HUES64 (cell line): ENCODE data around the gene RHBDF1.

ENCODE experiments used
- H3K27ac ChIP-seq: 2 replicates; pipeline ENCODE4 v1.7.0; 2013; ENCODE audit warnings: low read depth, low read length, inconsistent platforms
- H3K27me3 ChIP-seq: 2 replicates; pipeline ENCODE4 v1.6.1; 2013; ENCODE audit warnings: mild to moderate bottlenecking, low read length; ENCODE audit not compliant: insufficient read depth
- H3K36me3 ChIP-seq: 2 replicates; pipeline ENCODE4 v1.6.1; 2013; ENCODE audit warnings: mild to moderate bottlenecking, low read length; ENCODE audit not compliant: insufficient read depth
- H3K4me1 ChIP-seq: 2 replicates; pipeline ENCODE4 v1.6.1; 2013; ENCODE audit warnings: mild to moderate bottlenecking, low read length, moderate library complexity; ENCODE audit not compliant: insufficient read depth
- H3K4me3 ChIP-seq: 2 replicates; pipeline ENCODE4 v1.5.1; 2013; ENCODE audit warnings: mild to moderate bottlenecking, low read length, moderate library complexity
- H3K9ac ChIP-seq: 2 replicates; pipeline ENCODE4 v1.6.1; 2013; ENCODE audit warnings: mild to moderate bottlenecking, low read depth, low read length
- H3K9me3 ChIP-seq: 2 replicates; pipeline ENCODE4 v1.6.1; 2013; ENCODE audit warnings: low read depth, low read length; ENCODE audit not compliant: insufficient read depth
- WGBS: fragments of 150-250, 120-280 bp; methylation state at CpG from one replicate; pipeline ENCODE4 v1.1.7; 2013; ENCODE audit warnings: missing lambda C conversion rate; 5-methylcytosine and 5-hydroxymethylcytosine counted together

The RHBDF1 gene

DNA sequence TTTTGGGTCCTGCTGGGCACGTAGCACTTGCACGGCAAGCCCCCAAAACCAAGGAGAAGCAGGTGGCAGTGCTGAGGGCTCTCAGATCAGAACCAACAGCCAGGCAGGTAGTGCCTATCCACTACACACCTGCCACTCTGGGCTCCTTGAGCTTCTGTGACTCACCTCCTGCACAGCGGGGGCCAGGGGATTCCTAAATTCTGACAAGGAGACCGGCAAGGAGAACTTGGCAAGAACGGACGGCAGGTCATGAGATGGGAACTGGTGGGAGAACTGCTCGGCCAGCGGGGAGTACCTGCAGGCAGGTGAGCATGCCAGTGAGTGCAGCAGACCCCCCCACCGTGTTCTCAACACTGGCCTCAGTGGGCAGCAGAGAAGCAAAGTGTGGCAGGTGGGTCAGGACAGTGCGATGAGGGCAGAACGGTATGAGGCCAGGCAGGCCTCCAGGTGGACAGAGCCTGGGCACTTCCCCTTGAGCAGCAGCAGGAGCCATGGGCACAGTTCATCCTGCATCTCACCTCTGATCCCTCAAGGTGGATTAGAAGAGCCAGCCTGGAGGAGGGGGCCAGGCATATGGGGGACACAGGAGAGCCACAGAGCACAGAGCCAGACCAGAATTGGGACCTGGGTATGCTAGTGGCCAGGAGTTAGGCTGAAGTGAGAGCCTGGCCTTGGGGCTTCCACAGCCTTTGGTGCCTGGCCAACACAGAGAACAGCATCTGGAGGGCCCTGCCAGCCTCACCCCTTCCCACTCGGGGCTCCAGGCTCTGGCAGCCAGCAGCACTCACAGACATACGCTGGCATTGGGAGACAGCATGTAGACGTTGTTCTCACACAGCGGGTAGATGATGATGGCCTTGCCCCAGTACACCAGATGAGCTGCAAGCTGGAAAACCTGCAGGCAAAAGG lies 20.3 kb upstream of the RHBDF1 start:
- Histone ChIP-seq H3K27me3 (no peaks in the 10 kb centered on the region), H3K36me3 (peaks cover 20% of the 10 kb centered on the region)
- whole genome bisulfite sequencing, result 94% methylated on average over 15 of the region's 15 CpGs

DNA sequence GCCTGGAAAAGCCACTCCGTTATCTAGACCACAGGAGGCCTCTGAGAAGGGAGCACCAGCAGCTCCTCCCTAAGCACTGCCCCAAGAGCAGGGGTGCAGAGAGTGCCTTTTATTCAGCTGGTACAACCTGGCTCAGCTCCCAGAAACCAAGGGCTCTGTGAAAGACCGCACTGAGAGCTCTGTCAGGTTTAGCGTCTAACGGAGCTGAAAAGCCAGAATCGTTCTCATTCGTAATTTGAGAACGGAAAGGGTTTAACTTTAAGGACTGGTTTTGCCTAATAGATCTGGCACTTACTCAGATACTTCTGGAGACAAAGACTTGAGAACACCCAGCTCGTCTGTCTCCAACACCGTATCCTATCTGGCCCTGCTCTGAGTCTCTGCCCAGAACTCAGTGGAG lies 19.1 kb upstream of the RHBDF1 start:
- Histone ChIP-seq H3K27me3 (no peaks in the 10 kb centered on the region), H3K9me3 (no peaks in the 10 kb centered on the region), H3K4me3 (no peak overlapping the region), H3K27ac (no peak overlapping the region), H3K9ac (no peak overlapping the region), H3K36me3 (peaks cover 28% of the 10 kb centered on the region), H3K4me1 (no peaks in the 10 kb centered on the region)
- 95% methylated on average over 9 of the region's 9 CpGs for WGBS

More for the DNA sequence above, 20.3 kb upstream of the RHBDF1 start:
- no peak overlapping the region for H3K4me3 ChIP-seq
- H3K27ac ChIP-seq, result no peak overlapping the region
- H3K4me1 ChIP-seq, result no peaks in the 10 kb centered on the region
- no peaks in the 10 kb centered on the region for H3K9me3 ChIP-seq
- H3K9ac ChIP-seq, result no peak overlapping the region

DNA sequence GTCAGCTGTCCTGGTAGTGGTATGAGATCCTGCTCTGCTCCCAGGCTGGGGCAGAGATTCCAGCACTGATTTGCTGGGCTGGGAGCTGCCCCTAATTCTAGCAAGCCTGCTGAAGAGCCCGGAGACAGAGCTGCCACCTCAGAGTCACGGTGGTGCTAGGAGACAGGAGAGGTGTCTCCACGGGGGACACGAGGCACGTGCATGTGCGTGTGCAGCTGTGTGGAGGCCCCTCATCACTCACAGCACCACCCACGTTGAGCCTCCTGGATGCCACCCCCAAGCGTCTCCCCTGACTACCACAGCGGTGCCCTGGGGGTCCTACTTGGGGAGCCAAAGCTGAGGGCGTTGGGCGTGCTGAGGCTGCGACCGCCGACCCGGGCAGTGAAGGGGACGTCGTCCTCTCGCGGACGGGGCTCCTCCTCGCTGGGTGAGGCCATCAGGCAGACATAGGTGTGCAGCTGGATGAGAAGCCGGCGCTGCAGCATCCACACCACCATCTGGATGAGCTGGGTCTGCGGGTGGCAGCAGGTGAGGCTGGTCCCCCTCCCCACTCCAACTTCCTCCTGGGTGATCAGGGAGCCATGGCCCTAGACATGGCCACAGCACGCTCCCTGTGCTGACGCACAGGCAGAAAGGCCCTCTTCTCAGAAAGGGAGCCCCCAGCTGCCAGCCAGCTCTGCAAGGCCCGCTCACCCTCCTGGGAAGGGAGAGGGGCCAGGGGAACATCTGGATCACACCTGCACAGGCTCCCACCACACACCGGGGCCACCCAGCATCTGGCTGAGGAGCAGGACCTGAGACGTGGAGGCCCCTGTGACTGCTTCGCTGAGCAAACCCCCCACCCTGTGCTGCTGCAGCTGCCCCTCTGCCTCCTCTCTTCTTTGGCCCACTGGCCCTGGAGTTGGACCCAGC lies 17.2 kb upstream of the RHBDF1 start:
- Histone ChIP-seq H3K27ac (no peak overlapping the region), H3K9ac (no peak overlapping the region), H3K4me3 (no peak overlapping the region), H3K9me3 (no peaks in the 10 kb centered on the region), H3K36me3 (peaks cover 45% of the 10 kb centered on the region), H3K4me1 (no peaks in the 10 kb centered on the region), H3K27me3 (no peaks in the 10 kb centered on the region)
- 97% methylated on average over 30 of the region's 30 CpGs for WGBS

DNA sequence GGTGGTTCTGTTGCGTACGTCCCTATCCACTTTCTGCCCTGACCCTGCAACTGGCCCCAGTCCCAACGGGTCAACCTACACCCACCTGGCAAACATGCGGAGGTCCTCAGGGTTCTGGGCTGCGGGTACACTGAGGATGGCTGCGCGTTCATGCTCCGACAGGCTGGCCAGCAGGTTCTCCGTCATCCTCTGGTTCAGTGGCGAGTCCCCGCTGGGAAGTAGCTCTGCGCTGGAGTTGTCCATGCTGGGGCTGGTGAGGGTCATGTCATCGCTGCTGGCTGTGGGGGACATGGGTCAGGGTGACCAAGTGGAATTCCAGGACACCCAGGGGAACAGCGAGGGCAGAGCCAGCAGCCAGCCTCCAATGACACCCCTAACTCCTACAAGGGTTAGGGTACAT lies 16.2 kb upstream of the RHBDF1 start:
- WGBS, result 97% methylated on average over 14 of the region's 14 CpGs
- Histone ChIP-seq H3K27me3 (no peaks in the 10 kb centered on the region), H3K4me1 (no peaks in the 10 kb centered on the region), H3K27ac (no peak overlapping the region), H3K4me3 (no peak overlapping the region), H3K36me3 (peaks cover 50% of the 10 kb centered on the region), H3K9me3 (no peaks in the 10 kb centered on the region), H3K9ac (no peak overlapping the region)

DNA sequence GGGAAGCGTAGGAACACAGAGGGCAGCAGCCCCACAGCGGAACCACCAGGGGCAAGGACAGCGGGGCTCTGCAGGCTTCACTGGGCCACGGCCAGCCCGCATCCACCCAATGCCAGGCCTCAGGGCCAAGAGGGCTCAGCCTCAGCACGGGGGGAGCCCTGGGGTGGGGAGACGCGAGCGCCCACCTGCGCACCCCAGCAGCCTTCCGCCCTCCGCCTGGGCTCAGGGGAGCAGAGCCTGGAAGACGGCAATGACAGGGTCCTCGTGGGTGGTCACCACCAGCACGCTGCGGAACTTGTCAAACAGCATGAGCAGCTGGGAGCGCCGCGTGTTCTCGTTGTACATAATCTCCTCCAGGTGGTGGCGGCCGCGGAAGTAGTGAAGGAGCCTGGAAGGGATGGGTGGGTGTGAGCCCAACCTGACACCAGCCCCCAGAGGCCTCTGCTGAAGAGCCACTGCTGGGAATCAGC lies 14.1 kb upstream of the RHBDF1 start:
- H3K4me1 ChIP-seq, result no peaks in the 10 kb centered on the region
- H3K4me3 ChIP-seq, result no peak overlapping the region
- H3K36me3 ChIP-seq, result peaks cover 51% of the 10 kb centered on the region

DNA sequence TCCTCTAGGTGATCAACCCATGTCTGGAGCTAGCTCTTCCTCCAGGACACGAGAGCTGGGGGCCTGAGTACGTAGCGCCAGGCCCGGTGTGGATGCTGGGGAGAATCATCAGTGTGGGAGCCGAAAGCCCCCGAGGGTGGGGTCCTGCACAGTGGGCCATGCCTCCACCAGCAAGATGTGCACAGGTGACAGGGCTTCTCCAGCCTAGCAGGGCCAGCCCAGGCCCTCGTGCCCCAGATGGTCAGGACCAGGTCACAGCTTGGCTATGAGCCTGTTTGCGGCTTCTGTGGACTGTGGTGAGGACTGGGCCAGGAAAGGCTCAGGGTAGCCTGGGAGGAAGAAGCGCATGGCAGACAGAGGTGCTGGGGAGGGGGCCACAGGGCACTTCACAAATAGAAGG lies 13.4 kb upstream of the RHBDF1 start:
- H3K36me3 ChIP-seq, result peaks cover 52% of the 10 kb centered on the region
- no peak overlapping the region for H3K9ac ChIP-seq
- H3K9me3 ChIP-seq, result no peaks in the 10 kb centered on the region
- H3K4me1 ChIP-seq, result no peaks in the 10 kb centered on the region
- H3K27ac ChIP-seq, result no peak overlapping the region
- no peak overlapping the region for H3K4me3 ChIP-seq
- no peaks in the 10 kb centered on the region for H3K27me3 ChIP-seq
- 92% methylated on average over 9 of the region's 9 CpGs for WGBS

More for the DNA sequence above, 14.1 kb upstream of the RHBDF1 start:
- Histone ChIP-seq H3K9ac (no peak overlapping the region), H3K27me3 (no peaks in the 10 kb centered on the region), H3K27ac (no peak overlapping the region), H3K9me3 (no peaks in the 10 kb centered on the region)
- WGBS, result 95% methylated on average over 23 of the region's 23 CpGs

DNA sequence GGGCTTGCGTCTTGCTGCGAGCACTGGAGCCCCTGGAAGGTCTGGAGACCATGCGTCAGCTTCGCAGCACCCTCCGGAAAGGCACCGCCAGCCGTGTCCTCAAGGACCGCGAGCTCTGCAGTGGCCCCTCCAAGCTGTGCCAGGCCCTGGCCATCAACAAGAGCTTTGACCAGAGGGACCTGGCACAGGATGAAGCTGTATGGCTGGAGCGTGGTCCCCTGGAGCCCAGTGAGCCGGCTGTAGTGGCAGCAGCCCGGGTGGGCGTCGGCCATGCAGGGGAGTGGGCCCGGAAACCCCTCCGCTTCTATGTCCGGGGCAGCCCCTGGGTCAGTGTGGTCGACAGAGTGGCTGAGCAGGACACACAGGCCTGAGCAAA lies 13.0 kb upstream of the RHBDF1 start:
- Histone ChIP-seq H3K4me3 (no peak overlapping the region), H3K27me3 (no peaks in the 10 kb centered on the region), H3K4me1 (no peaks in the 10 kb centered on the region), H3K27ac (no peak overlapping the region), H3K9me3 (no peaks in the 10 kb centered on the region), H3K9ac (no peak overlapping the region), H3K36me3 (peaks cover 54% of the 10 kb centered on the region)
- 95% methylated on average over 18 of the region's 18 CpGs for WGBS

DNA sequence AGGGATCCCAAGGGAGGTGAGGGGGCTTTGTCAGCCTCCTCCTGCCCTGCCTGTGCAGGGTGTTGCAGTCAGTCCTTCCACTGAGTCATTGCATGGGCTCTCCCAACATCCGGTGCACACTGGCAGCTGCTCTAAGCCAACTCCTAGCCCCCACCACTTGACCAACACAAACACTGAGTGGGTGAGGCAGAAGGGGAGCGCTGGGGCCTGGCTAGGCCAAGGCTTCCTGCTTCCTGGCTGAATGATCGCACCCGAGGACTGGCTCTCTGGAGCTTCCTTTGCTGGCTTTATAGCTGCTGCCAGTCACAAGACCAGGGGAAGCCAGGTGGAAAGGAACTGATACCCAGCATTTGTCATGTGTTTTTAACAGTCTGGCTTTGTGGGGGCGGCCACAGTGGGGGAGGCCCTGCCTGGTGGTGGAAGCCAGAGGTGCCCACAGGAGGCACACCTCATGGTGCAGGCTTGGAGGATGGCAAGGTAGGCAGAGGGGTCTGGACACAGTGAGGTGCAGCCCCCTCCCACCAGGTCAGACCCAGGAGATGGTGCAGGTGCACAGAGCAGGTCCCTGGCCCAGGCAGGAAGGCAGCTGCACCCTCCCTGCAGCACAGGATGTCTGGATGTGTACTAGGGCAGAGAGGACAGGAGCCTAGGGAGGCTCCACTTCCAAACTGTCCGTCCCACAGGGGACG lies 12.4 kb upstream of the RHBDF1 start:
- H3K27me3 ChIP-seq, result no peaks in the 10 kb centered on the region
- H3K4me3 ChIP-seq, result no peak overlapping the region
- H3K36me3 ChIP-seq, result peaks cover 55% of the 10 kb centered on the region
- no peaks in the 10 kb centered on the region for H3K9me3 ChIP-seq
- WGBS, result 95% methylated on average over 7 of the region's 7 CpGs
- H3K9ac ChIP-seq, result no peak overlapping the region
- no peaks in the 10 kb centered on the region for H3K4me1 ChIP-seq
- no peak overlapping the region for H3K27ac ChIP-seq

DNA sequence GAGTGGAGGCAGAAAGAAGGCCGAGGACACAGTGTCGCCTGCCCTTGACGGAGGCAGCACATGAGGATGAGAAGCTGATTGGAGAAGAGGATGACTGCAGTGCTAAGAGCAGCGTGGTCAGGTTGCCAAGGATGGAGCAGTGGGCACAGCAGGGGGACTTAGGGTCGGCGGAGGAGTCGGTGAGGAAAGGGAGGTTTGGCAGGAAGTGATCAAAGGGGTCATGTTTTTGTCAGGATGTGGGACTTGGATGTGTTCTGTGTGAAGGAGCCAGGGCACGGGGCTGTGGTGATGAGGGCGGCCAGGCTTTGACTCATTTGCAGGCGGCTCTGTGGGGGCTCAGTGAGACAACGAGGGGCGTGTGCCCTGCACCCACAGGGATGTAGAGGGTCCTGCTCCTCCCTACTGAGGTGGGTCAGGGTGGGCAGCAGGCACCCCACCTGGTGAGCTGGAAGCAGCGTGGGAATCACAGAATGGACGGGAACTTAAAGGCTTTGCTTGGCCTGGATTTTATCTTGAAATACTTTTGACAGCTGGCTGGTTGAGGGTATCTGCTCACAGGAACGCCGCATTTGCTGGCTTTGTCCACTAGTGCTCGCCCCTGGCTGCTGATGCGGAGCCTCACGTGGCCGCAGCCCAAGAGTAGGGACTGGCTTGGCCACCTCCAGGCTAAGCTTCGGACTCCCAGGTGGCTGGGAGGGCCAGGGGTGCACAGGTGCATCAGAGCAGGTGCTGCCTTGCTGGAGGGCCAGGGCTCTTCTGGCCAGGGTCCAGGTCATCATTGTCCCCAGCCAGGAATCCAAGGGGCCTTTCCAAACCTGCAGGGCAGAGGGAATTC lies 11.6 kb upstream of the RHBDF1 start:
- Histone ChIP-seq H3K27me3 (no peaks in the 10 kb centered on the region), H3K36me3 (peaks cover 56% of the 10 kb centered on the region), H3K4me3 (no peak overlapping the region), H3K4me1 (peaks cover 3% of the 10 kb centered on the region; the same call in 1 of the 2 replicates), H3K9me3 (no peaks in the 10 kb centered on the region), H3K27ac (no peak overlapping the region), H3K9ac (no peak overlapping the region)
- 85% methylated on average over 21 of the region's 21 CpGs for WGBS

DNA sequence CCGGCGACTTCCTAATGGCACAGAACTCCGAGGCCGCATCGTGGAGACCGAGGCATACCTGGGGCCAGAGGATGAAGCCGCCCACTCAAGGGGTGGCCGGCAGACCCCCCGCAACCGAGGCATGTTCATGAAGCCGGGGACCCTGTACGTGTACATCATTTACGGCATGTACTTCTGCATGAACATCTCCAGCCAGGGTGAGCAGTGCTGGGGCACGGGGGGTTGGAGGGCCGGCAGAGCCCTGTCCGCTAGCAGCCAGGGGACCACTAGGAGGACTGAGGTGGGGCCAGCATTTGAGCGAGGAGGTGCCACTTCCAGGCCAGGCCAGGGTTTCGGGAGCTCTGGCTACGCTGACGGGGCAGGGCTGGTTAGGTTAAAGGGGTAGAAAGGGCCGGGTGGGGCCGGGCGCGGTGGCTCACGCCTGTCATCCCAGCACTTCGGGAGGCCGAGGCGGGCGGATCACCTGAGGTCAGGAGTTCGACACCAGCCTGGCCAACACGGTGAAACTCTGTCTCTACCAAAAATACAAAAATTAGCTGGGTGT lies 10.7 kb upstream of the RHBDF1 start:
- Histone ChIP-seq H3K27ac (no peak overlapping the region), H3K27me3 (0 out of 2 replicates have a peak, but pooled peaks cover 5% of the 10 kb centered on the region), H3K36me3 (peaks cover 48% of the 10 kb centered on the region), H3K9ac (no peak overlapping the region), H3K9me3 (no peaks in the 10 kb centered on the region), H3K4me3 (no peak overlapping the region), H3K4me1 (peaks cover 8% of the 10 kb centered on the region; the same call in 1 of the 2 replicates)
- 95% methylated on average over 28 of the region's 31 CpGs for WGBS
